Measurements from ENCODE around the gene PUS10. TPM values are rescaled to one million over a fixed set of nuclear protein-coding genes. Genes with fewer than 3 reads are reported as not detected.

The PUS10 gene
- total RNA-seq, 1 experiment from 2014 or later, result 5.6 TPM

DNA sequence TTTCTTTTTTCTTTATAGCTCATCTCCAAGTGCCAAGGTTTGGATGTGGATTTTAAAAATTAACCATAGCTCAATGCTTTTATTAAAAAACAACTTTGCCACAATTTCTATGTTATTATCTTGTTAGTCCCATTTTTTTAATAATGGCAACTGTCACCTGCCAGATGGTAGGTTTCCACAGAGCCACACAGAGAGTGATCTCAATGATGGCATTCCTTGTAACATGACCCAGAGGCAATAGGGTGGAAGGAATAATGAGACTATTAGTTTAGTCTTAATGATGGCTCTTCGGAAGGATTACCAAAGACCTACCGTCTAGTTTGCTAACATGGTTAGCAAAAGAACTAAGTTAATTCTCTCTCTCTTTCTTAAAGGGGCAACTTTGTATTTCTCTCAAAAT, 72.7 kb downstream of the PUS10 start:
- no peaks in the 10 kb centered on the region for H3K79me2 ChIP-seq (ENCODE audit: insufficient read depth, low read length)
- no TSS peak for BruUV-seq (replicated peaks)
- H3K4me2 ChIP-seq (ENCODE audit: low read length), result no peak overlapping the region
- ChIA-PET RAD21 (ENCODE audit: low non-redundant PET in 1 of 2, low total read pairs in 2 of 2, uncharacterized antibody in 2 of 2, unreplicated experiment in 2 of 2) (no interaction called here), CTCF (no interaction called here), POLR2A (no interaction called here)
- H3K9me2 ChIP-seq (ENCODE audit: insufficient read depth), result no peaks in the 10 kb centered on the region
- TF ChIP-seq EZH2 (IDR thresholded peaks at IDR 0.05) (no peak), YY1 (IDR thresholded peaks at IDR 0.05; ENCODE audit: extremely low read depth, insufficient replicate concordance, low read depth, low read length) (no peak), FOSL1 (IDR thresholded peaks at IDR 0.05; ENCODE audit: low read depth) (no peak), CEBPB (IDR thresholded peaks at IDR 0.05; ENCODE audit: low read depth) (no peak), TCF7L2 (IDR thresholded peaks at IDR 0.05; ENCODE audit: borderline replicate concordance, extremely low read depth, insufficient read depth, insufficient read length) (no peak), CBX3 (IDR thresholded peaks at IDR 0.05; ENCODE audit: low read depth) (no peak), SIN3A (IDR thresholded peaks at IDR 0.05; ENCODE audit: low read depth) (no peak), JUND (IDR thresholded peaks at IDR 0.05) (no peak), ELF1 (IDR thresholded peaks at IDR 0.05; ENCODE audit: borderline replicate concordance, low read depth) (no peak), EZH2phosphoT487 (IDR thresholded peaks at IDR 0.05; ENCODE audit: borderline replicate concordance) (no peak), EGR1 (IDR thresholded peaks at IDR 0.05; ENCODE audit: low read depth) (no peak), SP1 (IDR thresholded peaks at IDR 0.05; ENCODE audit: low read depth) (no peak)
- TF ChIP-seq, protein P1, sequence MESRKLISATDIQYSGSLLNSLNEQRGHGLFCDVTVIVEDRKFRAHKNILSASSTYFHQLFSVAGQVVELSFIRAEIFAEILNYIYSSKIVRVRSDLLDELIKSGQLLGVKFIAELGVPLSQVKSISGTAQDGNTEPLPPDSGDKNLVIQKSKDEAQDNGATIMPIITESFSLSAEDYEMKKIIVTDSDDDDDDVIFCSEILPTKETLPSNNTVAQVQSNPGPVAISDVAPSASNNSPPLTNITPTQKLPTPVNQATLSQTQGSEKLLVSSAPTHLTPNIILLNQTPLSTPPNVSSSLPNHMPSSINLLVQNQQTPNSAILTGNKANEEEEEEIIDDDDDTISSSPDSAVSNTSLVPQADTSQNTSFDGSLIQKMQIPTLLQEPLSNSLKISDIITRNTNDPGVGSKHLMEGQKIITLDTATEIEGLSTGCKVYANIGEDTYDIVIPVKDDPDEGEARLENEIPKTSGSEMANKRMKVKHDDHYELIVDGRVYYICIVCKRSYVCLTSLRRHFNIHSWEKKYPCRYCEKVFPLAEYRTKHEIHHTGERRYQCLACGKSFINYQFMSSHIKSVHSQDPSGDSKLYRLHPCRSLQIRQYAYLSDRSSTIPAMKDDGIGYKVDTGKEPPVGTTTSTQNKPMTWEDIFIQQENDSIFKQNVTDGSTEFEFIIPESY (IDR thresholded peaks at IDR 0.05; ENCODE audit: extremely low read depth, insufficient replicate concordance, low read length), result no peak
- TF ChIP-seq, protein P2, sequence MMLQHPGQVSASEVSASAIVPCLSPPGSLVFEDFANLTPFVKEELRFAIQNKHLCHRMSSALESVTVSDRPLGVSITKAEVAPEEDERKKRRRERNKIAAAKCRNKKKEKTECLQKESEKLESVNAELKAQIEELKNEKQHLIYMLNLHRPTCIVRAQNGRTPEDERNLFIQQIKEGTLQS (IDR thresholded peaks at IDR 0.05), result no peak
- TF ChIP-seq, protein P3, sequence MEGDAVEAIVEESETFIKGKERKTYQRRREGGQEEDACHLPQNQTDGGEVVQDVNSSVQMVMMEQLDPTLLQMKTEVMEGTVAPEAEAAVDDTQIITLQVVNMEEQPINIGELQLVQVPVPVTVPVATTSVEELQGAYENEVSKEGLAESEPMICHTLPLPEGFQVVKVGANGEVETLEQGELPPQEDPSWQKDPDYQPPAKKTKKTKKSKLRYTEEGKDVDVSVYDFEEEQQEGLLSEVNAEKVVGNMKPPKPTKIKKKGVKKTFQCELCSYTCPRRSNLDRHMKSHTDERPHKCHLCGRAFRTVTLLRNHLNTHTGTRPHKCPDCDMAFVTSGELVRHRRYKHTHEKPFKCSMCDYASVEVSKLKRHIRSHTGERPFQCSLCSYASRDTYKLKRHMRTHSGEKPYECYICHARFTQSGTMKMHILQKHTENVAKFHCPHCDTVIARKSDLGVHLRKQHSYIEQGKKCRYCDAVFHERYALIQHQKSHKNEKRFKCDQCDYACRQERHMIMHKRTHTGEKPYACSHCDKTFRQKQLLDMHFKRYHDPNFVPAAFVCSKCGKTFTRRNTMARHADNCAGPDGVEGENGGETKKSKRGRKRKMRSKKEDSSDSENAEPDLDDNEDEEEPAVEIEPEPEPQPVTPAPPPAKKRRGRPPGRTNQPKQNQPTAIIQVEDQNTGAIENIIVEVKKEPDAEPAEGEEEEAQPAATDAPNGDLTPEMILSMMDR (IDR thresholded peaks at IDR 0.05 in 2 of 3, conservative IDR thresholded peaks at IDR 0.05 in 1 of 3; ENCODE audit: borderline replicate concordance in 1 of 3, insufficient read depth in 1 of 3, low read depth in 2 of 3, low read length in 2 of 3), result no peak
- no peak for DNase-seq (ENCODE audit: low read depth, low spot score)
- no peaks in the 10 kb centered on the region for H3K36me3 ChIP-seq (ENCODE audit: control insufficient read depth in 1 of 2, insufficient read depth in 2 of 2, low read length in 2 of 2)
- no peaks in the 10 kb centered on the region for H4K20me1 ChIP-seq (ENCODE audit: insufficient read depth)
- no peak for ATAC-seq
- intact Hi-C loops (cut with micrococcal nuclease), result no loop called here
- H3K27me3 ChIP-seq (ENCODE audit: insufficient read depth, low read length), result no peaks in the 10 kb centered on the region
- peaks cover 2 to 8% of the 10 kb centered on the region in 2 experiments; a peak in 2 of 4 replicates for H3K4me1 ChIP-seq (ENCODE audit: control insufficient read depth in 1 of 2, insufficient read depth in 2 of 2, low read length in 2 of 2)
- H3K27ac ChIP-seq (ENCODE audit: low read depth, low read length), result no peak overlapping the region
- H2AFZ ChIP-seq (ENCODE audit: low read depth, low read length, poor library complexity, severe bottlenecking), result no peak overlapping the region
- H3K9me3 ChIP-seq (ENCODE audit: control insufficient read depth in 1 of 2, insufficient read depth in 1 of 2, low read depth in 1 of 2, low read length in 2 of 2), result no peaks in the 10 kb centered on the region
- H3K9ac ChIP-seq (ENCODE audit: low read length), result no peak overlapping the region
- no peak overlapping the region for H3K4me3 ChIP-seq (replicated peaks in 1 of 2; ENCODE audit: low read depth in 1 of 2, low read length in 2 of 2)

Data from HCT116 (cell line).